Right atrium auricular region (tissue), 2 donors: ENCODE measurements around the gene ARHGAP44. TPM values are rescaled to one million over a fixed set of nuclear protein-coding genes. Genes with fewer than 3 reads are reported as not detected.

Source experiments
- DNase-seq: peaks from one replicate; pipeline ENCODE4 v3.0.0-alpha.2; 2019; ENCODE audit warnings: low spot score
- H3K27ac ChIP-seq, 2 donors: fragments of 200-600 bp; sonication (generic); 1 replicate in 1 of 2; 2 replicates in 1 of 2; pipeline ENCODE4 v1.5.1; 2016 to 2019
- H3K27me3 ChIP-seq, 2 donors: fragments of 200-600 bp; sonication (generic); one replicate each; pipeline versions ENCODE4 v1.5.1 to v1.6.0; 2017 to 2019
- H3K36me3 ChIP-seq: fragments of 200-600 bp; sonication (generic); one replicate; pipeline ENCODE4 v1.5.1; 2016
- H3K4me1 ChIP-seq, 2 donors: fragments of 200-600 bp; sonication (generic); one replicate each; pipeline versions ENCODE4 v1.5.1 to v1.6.0; 2017 to 2019
- H3K4me3 ChIP-seq, 2 donors: fragments of 200-600 bp; sonication (generic); 1 replicate in 1 of 2; 2 replicates in 1 of 2; pipeline ENCODE4 v1.5.1; 2017 to 2019; ENCODE audit warnings: mild to moderate bottlenecking in 1 of 2, moderate library complexity in 1 of 2
- H3K9me3 ChIP-seq, 2 donors: fragments of 200-600 bp; sonication (generic); one replicate each; pipeline ENCODE4 v1.5.1; 2019
- CTCF ChIP-seq, 2 donors: fragments of 200-600 bp; sonication (generic); IDR thresholded peaks; one replicate each; pipeline ENCODE4 v1.5.1; 2019; ENCODE audit warnings: antibody characterized with exemption in 2 of 2
- total RNA-seq, 2 donors: library from RNA; depleted of rRNA; stranded (reverse); fragments of >200 nt; gene quantifications; one replicate each; pipeline ENCODE4 v1.1.0, GENCODE V29; 2016

ARHGAP44 gene
- total RNA-seq, 2 donors from 2014 or later: 7.8 to 12.2 TPM

GRCh38 chr17:12928736-12929135, 139.4 kb downstream of the ARHGAP44 start:
- TF ChIP-seq CTCF (IDR thresholded peaks at IDR 0.05): peak in 1 of 2 donors; percentile 34
- DNase-seq: no peak
- peaks cover 0 to 6% of the 10 kb centered on the region in 2 donors for H3K4me1 ChIP-seq
- H3K27ac ChIP-seq: no peak overlapping the region
- no peaks in the 10 kb centered on the region for H3K36me3 ChIP-seq
- H3K27me3 ChIP-seq: no peaks in the 10 kb centered on the region
- no peak overlapping the region for H3K4me3 ChIP-seq
- no peaks in the 10 kb centered on the region for H3K9me3 ChIP-seq

- no peak for TF ChIP-seq CTCF (IDR thresholded peaks at IDR 0.05)
- no peak for DNase-seq
- no peaks in the 10 kb centered on the region for H3K9me3 ChIP-seq
- no peaks in the 10 kb centered on the region for H3K4me1 ChIP-seq
- no peak overlapping the region for H3K27ac ChIP-seq
- no peak overlapping the region for H3K4me3 ChIP-seq
- no peaks in the 10 kb centered on the region for H3K27me3 ChIP-seq
- no peaks in the 10 kb centered on the region for H3K36me3 ChIP-seq
Measured at GRCh38 chr17:12936501-12936900, 147.2 kb downstream of the ARHGAP44 start.

- Histone ChIP-seq H3K27me3 (no peaks in the 10 kb centered on the region), H3K9me3 (no peaks in the 10 kb centered on the region), H3K27ac (no peak overlapping the region), H3K36me3 (peaks cover 5% of the 10 kb centered on the region), H3K4me3 (no peak overlapping the region), H3K4me1 (no peaks in the 10 kb centered on the region)
- no peak for DNase-seq
- TF ChIP-seq CTCF (IDR thresholded peaks at IDR 0.05): no peak
Measured at GRCh38 chr17:12940699-12941098, 151.4 kb downstream of the ARHGAP44 start.

- Histone ChIP-seq H3K4me3 (no peak overlapping the region), H3K4me1 (no peaks in the 10 kb centered on the region), H3K27me3 (no peaks in the 10 kb centered on the region), H3K36me3 (peaks cover 5% of the 10 kb centered on the region), H3K9me3 (no peaks in the 10 kb centered on the region), H3K27ac (no peak overlapping the region)
- DNase-seq: no peak
- TF ChIP-seq CTCF (IDR thresholded peaks at IDR 0.05): no peak
Measured at GRCh38 chr17:12947047-12947446, 157.7 kb downstream of the ARHGAP44 start.

GRCh38 chr17:12952012-12952411, 162.7 kb downstream of the ARHGAP44 start:
- DNase-seq: no peak
- H3K27me3 ChIP-seq: no peaks in the 10 kb centered on the region
- H3K4me1 ChIP-seq: no peaks in the 10 kb centered on the region
- TF ChIP-seq CTCF (IDR thresholded peaks at IDR 0.05): no peak
- no peak overlapping the region for H3K27ac ChIP-seq
- H3K4me3 ChIP-seq: no peak overlapping the region
- H3K9me3 ChIP-seq: no peaks in the 10 kb centered on the region
- peaks cover 11% of the 10 kb centered on the region for H3K36me3 ChIP-seq

GRCh38 chr17:12953156-12953555, 163.9 kb downstream of the ARHGAP44 start:
- Histone ChIP-seq H3K27me3 (no peaks in the 10 kb centered on the region), H3K4me1 (no peaks in the 10 kb centered on the region), H3K27ac (no peak overlapping the region), H3K36me3 (peaks cover 18% of the 10 kb centered on the region), H3K4me3 (no peak overlapping the region), H3K9me3 (peaks cover 0 to 7% of the 10 kb centered on the region in 2 donors)
- DNase-seq: no peak
- TF ChIP-seq CTCF (IDR thresholded peaks at IDR 0.05): no peak
